Activated CD4-positive, alpha-beta memory T cell treated with anti-CD3 and anti-CD28 coated beads, Interleukin-2, amount 10 ng/mL, durations not matched to agents 7 days and 5 days (primary cell): ENCODE measurements around the gene PSG2. TPM values are rescaled to one million over a fixed set of nuclear protein-coding genes. Genes with fewer than 3 reads are reported as not detected.
"Not testable (repeated sequence)": the region's sequence is repeated elsewhere in the genome, so short reads cannot be mapped to it uniquely, and the experiment has no call there.

Source experiments
- CTCF ChIA-PET: fragments of 350-600 bp; sonication (Branson Sonifier 250); formaldehyde crosslinking; loops from one replicate; lab custom pipeline; 2021; ENCODE audit warnings: antibody characterized with exemption, inconsistent platforms; lab: Charles Lee
- POLR2A ChIA-PET: fragments of 350-600 bp; sonication (Branson Sonifier 250); formaldehyde crosslinking; loops from one replicate; lab custom pipeline; 2021; ENCODE audit warnings: antibody characterized with exemption; lab: Charles Lee
- DNase-seq: peaks from one replicate; pipeline ENCODE4 v3.0.0-alpha.2; 2020
- H3K27ac Mint-ChIP-seq: one replicate; pipeline ENCODE4 v1.8.0; 2021; ENCODE audit warnings: mild to moderate bottlenecking, mixed read lengths
- H3K27me3 Mint-ChIP-seq: one replicate; pipeline ENCODE4 v1.8.0; 2021; ENCODE audit warnings: mixed read lengths
- H3K36me3 Mint-ChIP-seq: one replicate; pipeline ENCODE4 v1.8.0; 2021; ENCODE audit warnings: low read depth, mixed read lengths
- H3K4me1 Mint-ChIP-seq: one replicate; pipeline ENCODE4 v1.8.0; 2021; ENCODE audit warnings: mixed read lengths
- H3K4me3 Mint-ChIP-seq: one replicate; pipeline ENCODE4 v1.8.0; 2021; ENCODE audit warnings: mild to moderate bottlenecking, mixed read lengths
- H3K9me3 Mint-ChIP-seq: one replicate; pipeline ENCODE4 v1.8.0; 2021; ENCODE audit warnings: mixed read lengths
- total RNA-seq, 2 experiments: library from RNA; stranded (reverse); gene quantifications; one replicate each; pipeline ENCODE4 v1.2.3, GENCODE V29; 2021

PSG2 gene
- not detected for total RNA-seq

DNA sequence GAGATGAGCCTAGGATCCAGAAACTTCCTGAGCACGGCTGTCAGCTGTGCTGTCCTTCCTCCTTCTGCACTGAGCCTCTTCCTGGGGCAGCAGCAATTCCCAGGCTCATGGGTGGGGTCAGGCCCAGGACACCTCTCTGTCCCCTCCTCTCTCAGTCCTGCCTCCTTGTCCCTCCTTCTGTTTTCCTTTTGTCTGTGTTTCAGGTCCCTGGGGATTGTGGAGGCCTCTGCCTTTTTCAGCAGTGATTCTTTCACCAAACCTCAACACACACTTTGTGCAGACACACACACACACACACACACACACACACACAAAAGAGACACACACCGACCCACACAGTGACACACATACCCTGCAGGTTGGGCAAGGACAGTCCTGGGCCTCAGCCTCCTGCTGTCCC, at the start of gene PSG2:
Gene PSG2 (minus strand): TSS at position 101 of the 400 bp plus-strand sequence. CDS start 132 bp downstream, outside the sequence.
- H3K4me3 Mint-ChIP-seq, H3K9me3 Mint-ChIP-seq, H3K4me1 Mint-ChIP-seq, H3K27ac Mint-ChIP-seq, H3K36me3 Mint-ChIP-seq, POLR2A ChIA-PET, DNase-seq, CTCF ChIA-PET, H3K27me3 Mint-ChIP-seq: not testable (repeated sequence)

DNA sequence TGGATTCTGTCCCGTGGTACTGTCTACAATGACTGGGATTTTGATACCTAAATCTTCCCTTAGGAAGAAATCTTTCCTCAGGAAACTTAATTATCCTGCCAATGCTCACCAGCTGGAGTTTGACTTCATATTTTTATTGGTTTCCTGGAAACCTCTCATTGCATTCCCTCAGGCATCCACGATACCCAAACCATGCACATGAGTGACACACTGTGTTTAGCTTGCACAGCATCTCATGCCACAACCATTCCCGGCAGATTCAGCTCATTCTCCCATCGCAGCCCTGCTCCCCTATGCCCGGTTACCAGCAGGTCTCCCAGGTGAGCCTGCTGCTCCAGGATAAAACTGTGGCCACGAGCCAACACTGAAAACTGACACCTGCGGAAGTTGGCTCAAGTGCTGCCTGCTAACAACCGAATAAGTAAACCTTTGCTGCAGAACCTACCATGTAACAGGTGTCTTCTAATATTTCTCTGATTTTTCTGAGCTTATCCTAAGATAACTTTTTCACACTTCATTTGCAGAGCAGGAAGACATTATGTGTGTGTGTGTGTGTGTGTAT, 48.9 kb upstream of the PSG2 start:
- H3K27me3 Mint-ChIP-seq, CTCF ChIA-PET, H3K36me3 Mint-ChIP-seq, H3K27ac Mint-ChIP-seq, H3K4me1 Mint-ChIP-seq, H3K9me3 Mint-ChIP-seq, POLR2A ChIA-PET, H3K4me3 Mint-ChIP-seq, DNase-seq: not testable (repeated sequence)

- H3K9me3 Mint-ChIP-seq, H3K36me3 Mint-ChIP-seq, H3K4me3 Mint-ChIP-seq, CTCF ChIA-PET, H3K4me1 Mint-ChIP-seq, H3K27ac Mint-ChIP-seq, DNase-seq, H3K27me3 Mint-ChIP-seq, POLR2A ChIA-PET: not testable (repeated sequence)
Measured at GRCh38 chr19:43129197-43129596, 46.7 kb upstream of the PSG2 start.

DNA sequence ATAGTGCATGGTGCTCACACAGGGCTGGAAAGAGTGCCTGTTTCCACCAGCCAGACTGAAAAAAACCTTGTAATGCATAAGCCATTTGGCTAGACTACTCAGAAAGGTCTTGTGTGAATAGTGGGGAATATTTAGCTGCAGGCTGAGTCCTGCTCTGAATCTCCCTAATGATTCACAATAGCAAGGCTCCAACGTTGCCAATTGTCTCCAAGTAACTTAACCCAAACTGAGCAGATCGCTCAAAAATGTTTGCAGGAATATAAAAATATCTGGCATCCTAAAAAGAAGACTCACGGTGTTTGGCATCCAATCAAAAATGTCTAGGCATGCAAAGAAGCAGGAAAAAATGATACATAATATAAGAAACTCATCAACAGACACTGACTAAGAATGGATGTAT, 44.8 kb upstream of the PSG2 start:
- DNase-seq, H3K27ac Mint-ChIP-seq, CTCF ChIA-PET, H3K36me3 Mint-ChIP-seq, H3K9me3 Mint-ChIP-seq, POLR2A ChIA-PET, H3K4me3 Mint-ChIP-seq, H3K4me1 Mint-ChIP-seq, H3K27me3 Mint-ChIP-seq: not testable (repeated sequence)

DNA sequence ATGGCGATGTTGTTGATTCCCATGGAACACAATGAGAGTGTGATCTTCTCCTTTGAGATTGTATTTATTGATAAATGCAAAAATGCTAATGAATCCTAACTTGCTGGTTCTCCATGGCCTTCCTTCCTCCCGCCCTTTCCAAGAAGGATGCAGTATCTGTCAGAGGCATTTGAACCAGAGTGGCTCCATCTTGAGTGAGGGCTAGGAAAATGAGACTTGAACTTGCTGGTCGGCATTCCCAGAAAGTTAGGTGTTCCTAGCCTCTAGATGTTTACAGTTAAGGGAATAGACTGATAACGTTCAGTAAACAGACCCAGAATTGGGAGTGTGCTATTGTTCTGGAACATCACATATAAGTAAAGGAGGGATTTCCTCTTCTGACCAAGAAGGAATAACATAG, 44.2 kb upstream of the PSG2 start:
- POLR2A ChIA-PET = no interaction called here
- no peak for DNase-seq
- Mint-ChIP-seq H3K4me3 (no peak overlapping the region), H3K9me3 (peaks cover 2% of the 10 kb centered on the region), H3K27ac (no peak overlapping the region), H3K36me3 (no peaks in the 10 kb centered on the region), H3K27me3 (no peaks in the 10 kb centered on the region), H3K4me1 (no peaks in the 10 kb centered on the region)
- CTCF ChIA-PET = no interaction called here

DNA sequence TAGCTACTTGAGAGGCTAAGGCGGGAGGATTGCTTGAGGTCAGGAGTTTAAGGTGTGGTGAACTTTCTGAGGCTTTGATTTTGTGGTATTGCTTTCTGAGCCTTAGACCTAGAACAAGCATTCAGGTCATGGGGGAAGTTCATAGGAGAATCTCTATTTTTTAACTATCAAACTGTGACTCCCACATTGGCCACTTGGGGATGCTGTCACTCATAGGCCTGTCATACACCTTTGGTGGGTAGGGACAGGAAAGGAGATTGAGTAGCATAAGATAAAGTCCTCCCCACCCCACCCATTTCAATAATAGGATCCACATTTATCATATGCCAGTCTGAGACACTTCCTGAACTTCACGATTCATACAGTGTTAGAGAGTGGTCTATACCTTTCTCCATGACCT, 41.9 kb upstream of the PSG2 start:
- Mint-ChIP-seq H3K9me3 (peaks cover 2% of the 10 kb centered on the region), H3K4me1 (no peaks in the 10 kb centered on the region), H3K36me3 (no peaks in the 10 kb centered on the region), H3K27ac (no peak overlapping the region), H3K27me3 (no peaks in the 10 kb centered on the region), H3K4me3 (no peak overlapping the region)
- POLR2A ChIA-PET = no interaction called here
- no peak for DNase-seq
- CTCF ChIA-PET = no interaction called here

GRCh38 chr19:43120433-43121026, 38.0 kb upstream of the PSG2 start:
- H3K27ac Mint-ChIP-seq, H3K4me1 Mint-ChIP-seq, H3K4me3 Mint-ChIP-seq, DNase-seq, POLR2A ChIA-PET, CTCF ChIA-PET, H3K27me3 Mint-ChIP-seq, H3K9me3 Mint-ChIP-seq, H3K36me3 Mint-ChIP-seq: not testable (repeated sequence)

GRCh38 chr19:43119526-43119925, 37.0 kb upstream of the PSG2 start:
- POLR2A ChIA-PET, H3K27me3 Mint-ChIP-seq, H3K36me3 Mint-ChIP-seq, H3K4me1 Mint-ChIP-seq, DNase-seq, CTCF ChIA-PET, H3K9me3 Mint-ChIP-seq, H3K27ac Mint-ChIP-seq, H3K4me3 Mint-ChIP-seq: not testable (repeated sequence)

DNA sequence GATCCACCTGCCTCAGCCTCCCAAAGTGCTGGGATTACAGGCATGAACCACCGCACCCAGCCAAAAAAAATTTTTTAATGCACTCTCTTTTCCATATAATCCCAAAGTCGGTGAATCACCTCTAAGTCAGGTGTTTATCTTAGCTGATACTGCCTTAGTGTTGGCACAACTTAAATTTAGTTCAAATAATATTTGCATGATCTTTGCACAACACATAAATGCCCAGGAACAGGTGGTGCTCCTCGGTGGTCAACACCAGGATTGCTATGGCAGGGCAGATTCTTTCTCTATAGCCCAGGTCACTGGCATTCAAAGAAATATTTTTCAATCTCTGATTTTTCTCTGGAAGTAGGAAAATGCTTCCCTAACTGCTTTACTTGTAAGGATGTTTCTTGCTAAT, 33.9 kb upstream of the PSG2 start:
- POLR2A ChIA-PET, H3K4me1 Mint-ChIP-seq: not testable (repeated sequence)

DNA sequence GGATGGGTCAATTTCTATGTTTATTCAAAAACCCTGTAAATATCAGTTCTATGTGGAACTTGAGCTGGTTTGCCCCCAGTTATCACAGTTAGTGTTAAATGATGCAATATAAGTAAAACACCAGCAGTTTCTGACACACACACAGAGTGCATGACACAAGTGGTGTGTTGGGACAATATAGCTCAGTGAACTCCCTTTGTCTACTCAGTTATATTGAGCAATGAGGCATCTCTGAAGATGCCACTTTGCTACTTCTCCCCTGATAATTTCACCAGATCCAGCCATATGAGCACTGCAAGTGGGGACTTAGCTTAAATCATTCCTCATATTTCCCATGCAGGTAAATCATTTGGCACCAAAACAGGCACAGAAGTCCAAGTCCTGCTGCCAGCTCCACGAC, 33.0 kb upstream of the PSG2 start:
- CTCF ChIA-PET, H3K27ac Mint-ChIP-seq, POLR2A ChIA-PET, DNase-seq, H3K9me3 Mint-ChIP-seq, H3K36me3 Mint-ChIP-seq, H3K4me1 Mint-ChIP-seq, H3K27me3 Mint-ChIP-seq, H3K4me3 Mint-ChIP-seq: not testable (repeated sequence)

More for the DNA sequence above, 33.9 kb upstream of the PSG2 start:
- H3K27me3 Mint-ChIP-seq, DNase-seq, H3K4me3 Mint-ChIP-seq, H3K27ac Mint-ChIP-seq, H3K36me3 Mint-ChIP-seq, H3K9me3 Mint-ChIP-seq, CTCF ChIA-PET: not testable (repeated sequence)

DNA sequence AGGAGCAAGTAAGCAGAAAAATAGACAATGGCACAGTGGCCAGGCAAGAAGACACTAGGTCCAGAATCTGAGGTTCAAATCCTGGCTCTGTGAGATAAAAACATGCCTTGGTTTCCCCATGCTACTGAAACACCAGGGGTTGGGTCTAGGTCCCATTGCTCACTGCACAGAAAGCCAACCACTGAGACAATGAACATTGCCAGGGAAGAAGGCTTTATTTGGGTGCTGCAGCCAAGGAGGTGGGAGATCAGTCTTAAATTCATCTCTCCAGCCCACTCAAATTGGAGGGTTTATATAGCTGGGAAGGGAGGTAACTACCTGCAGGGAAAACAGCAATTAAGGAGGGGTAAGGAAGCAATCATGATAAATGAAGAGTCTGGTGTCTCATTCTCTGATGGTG, 32.6 kb upstream of the PSG2 start:
- H3K27ac Mint-ChIP-seq, H3K36me3 Mint-ChIP-seq, H3K27me3 Mint-ChIP-seq, H3K4me3 Mint-ChIP-seq, POLR2A ChIA-PET, H3K4me1 Mint-ChIP-seq, DNase-seq, H3K9me3 Mint-ChIP-seq, CTCF ChIA-PET: not testable (repeated sequence)

- POLR2A ChIA-PET, DNase-seq, H3K36me3 Mint-ChIP-seq, H3K9me3 Mint-ChIP-seq, H3K27me3 Mint-ChIP-seq, CTCF ChIA-PET, H3K27ac Mint-ChIP-seq, H3K4me3 Mint-ChIP-seq, H3K4me1 Mint-ChIP-seq: not testable (repeated sequence)
Measured at GRCh38 chr19:43114626-43115025, 32.1 kb upstream of the PSG2 start.

DNA sequence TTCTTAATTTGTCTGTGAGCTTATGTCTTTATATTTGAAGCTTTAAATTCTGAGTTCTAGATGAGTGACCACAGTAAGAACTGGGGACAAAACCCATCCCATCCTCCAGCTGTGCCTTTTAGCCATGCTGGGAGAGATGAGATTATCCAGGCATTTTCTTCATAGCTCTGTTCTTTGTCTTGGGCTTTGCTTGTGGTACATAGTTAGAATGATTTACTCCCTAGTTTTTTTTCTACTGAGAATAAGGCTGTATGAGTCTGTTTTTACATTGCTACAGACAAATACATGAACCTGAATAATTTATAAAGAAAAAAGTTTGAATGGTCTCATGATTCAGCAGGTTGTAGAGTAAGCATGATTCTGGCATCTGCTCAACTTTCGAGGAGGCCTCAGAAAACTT, 24.9 kb upstream of the PSG2 start:
- H3K27ac Mint-ChIP-seq, POLR2A ChIA-PET, H3K36me3 Mint-ChIP-seq, H3K4me3 Mint-ChIP-seq, CTCF ChIA-PET, DNase-seq, H3K27me3 Mint-ChIP-seq, H3K4me1 Mint-ChIP-seq: not testable (repeated sequence)
- H3K9me3 Mint-ChIP-seq = peaks cover 25% of the 10 kb centered on the region

GRCh38 chr19:43105496-43105895, 23.0 kb upstream of the PSG2 start:
- POLR2A ChIA-PET = no interaction called here
- CTCF ChIA-PET = no interaction called here
- Mint-ChIP-seq H3K4me1 (no peaks in the 10 kb centered on the region), H3K36me3 (no peaks in the 10 kb centered on the region), H3K4me3 (no peak overlapping the region), H3K9me3 (peaks cover 25% of the 10 kb centered on the region), H3K27ac (no peak overlapping the region), H3K27me3 (no peaks in the 10 kb centered on the region)
- no peak for DNase-seq
